GM19025 (cell line): ENCODE results near the gene NTNG2.
"Not testable (repeated sequence)": the region's sequence is repeated elsewhere in the genome, so short reads cannot be mapped to it uniquely, and the experiment has no call there.

Experiments
- ATAC-seq: cut with Tn5 transposase; IDR thresholded peaks from one replicate; pipeline ENCODE4 v1.9.1; 2021; ENCODE audit warnings: mild to moderate bottlenecking, low read depth, moderate library complexity; ENCODE audit not compliant: unreplicated experiment

Gene NTNG2

GRCh38 chr9:132244582-132245455 lies 83.0 kb downstream of the NTNG2 start:
- ATAC-seq, result no peak

GRCh38 chr9:132245465-132245864 lies 83.6 kb downstream of the NTNG2 start:
- no peak for ATAC-seq

GRCh38 chr9:132247942-132248341 lies 86.1 kb downstream of the NTNG2 start:
- ATAC-seq, result no peak

GRCh38 chr9:132249123-132249522 lies 87.3 kb downstream of the NTNG2 start:
- ATAC-seq, result no peak

- no peak for ATAC-seq
Measured at GRCh38 chr9:132249690-132250089, 87.8 kb downstream of the NTNG2 start.

GRCh38 chr9:132250324-132251262 lies 88.7 kb downstream of the NTNG2 start:
- ATAC-seq, result no peak

GRCh38 chr9:132260846-132261245 lies 99.0 kb downstream of the NTNG2 start:
- no peak for ATAC-seq

GRCh38 chr9:132266017-132266416 lies 104.2 kb downstream of the NTNG2 start:
- no peak for ATAC-seq

- no peak for ATAC-seq
Measured at GRCh38 chr9:132267660-132268059, 105.8 kb downstream of the NTNG2 start.

GRCh38 chr9:132268725-132269352 lies 107.0 kb downstream of the NTNG2 start:
- no peak for ATAC-seq

- not testable (repeated sequence) for ATAC-seq
Measured at GRCh38 chr9:132269704-132270516, 108.1 kb downstream of the NTNG2 start.

- no peak for ATAC-seq
Measured at GRCh38 chr9:132274861-132275260, 113.0 kb downstream of the NTNG2 start.

GRCh38 chr9:132283165-132283564 lies 121.3 kb downstream of the NTNG2 start:
- ATAC-seq, result no peak

- no peak for ATAC-seq
Measured at GRCh38 chr9:132283863-132284262, 122.0 kb downstream of the NTNG2 start.

- ATAC-seq, result no peak
Measured at GRCh38 chr9:132287256-132287760, 125.5 kb downstream of the NTNG2 start.

GRCh38 chr9:132288361-132288760 lies 126.5 kb downstream of the NTNG2 start:
- ATAC-seq, result no peak

- no peak for ATAC-seq
Measured at GRCh38 chr9:132288966-132289365, 127.1 kb downstream of the NTNG2 start.

GRCh38 chr9:132293145-132293721 lies 131.4 kb downstream of the NTNG2 start:
- no peak for ATAC-seq
